ENCODE data around the gene CDKN1A.
"Not testable (repeated sequence)": the region's sequence is repeated elsewhere in the genome, so short reads cannot be mapped to it uniquely, and the experiment has no call there.

CDKN1A gene

GRCh38 chr6:36695414-36695813, 16.9 kb downstream of the CDKN1A start:
- DNase-seq (ENCODE audit: low spot score): no peak

- no peak for DNase-seq (ENCODE audit: low spot score)
Measured at GRCh38 chr6:36697481-36697903, 19.0 kb downstream of the CDKN1A start, which contains the start of gene RAB44. Gene RAB44 (plus strand): TSS chr6:36697826. CDS start chr6:36704236, 6,410 bp downstream.

- DNase-seq (ENCODE audit: low spot score): no peak
Measured at GRCh38 chr6:36698196-36698595, 19.7 kb downstream of the CDKN1A start.

- DNase-seq (ENCODE audit: low spot score): no peak
Measured at GRCh38 chr6:36698871-36699271, 20.4 kb downstream of the CDKN1A start.

GRCh38 chr6:36699348-36699747, 20.8 kb downstream of the CDKN1A start:
- DNase-seq (ENCODE audit: low spot score): no peak

GRCh38 chr6:36700071-36700812, 21.7 kb downstream of the CDKN1A start:
- no peak for DNase-seq (ENCODE audit: low spot score)

GRCh38 chr6:36700831-36701230, 22.3 kb downstream of the CDKN1A start:
- DNase-seq (ENCODE audit: low spot score): no peak

GRCh38 chr6:36701401-36701991, 23.0 kb downstream of the CDKN1A start:
- no peak for DNase-seq (ENCODE audit: low spot score)

- DNase-seq (ENCODE audit: low spot score): no peak
Measured at GRCh38 chr6:36702656-36703055, 24.1 kb downstream of the CDKN1A start.

- DNase-seq (ENCODE audit: low spot score): no peak
Measured at GRCh38 chr6:36703081-36703606, 24.6 kb downstream of the CDKN1A start.

GRCh38 chr6:36703982-36704381, 25.5 kb downstream of the CDKN1A start:
- no peak for DNase-seq (ENCODE audit: low spot score)

GRCh38 chr6:36704961-36705577, 26.6 kb downstream of the CDKN1A start:
- not testable (repeated sequence) for DNase-seq (ENCODE audit: low spot score)

GRCh38 chr6:36706339-36706738, 27.8 kb downstream of the CDKN1A start:
- DNase-seq (ENCODE audit: low spot score): no peak

GRCh38 chr6:36712816-36713215, 34.3 kb downstream of the CDKN1A start:
- no peak for DNase-seq (ENCODE audit: low spot score)

- DNase-seq (ENCODE audit: low spot score): no peak
Measured at GRCh38 chr6:36713846-36714245, 35.3 kb downstream of the CDKN1A start.

- DNase-seq (ENCODE audit: low spot score): no peak
Measured at GRCh38 chr6:36714511-36714910, 36.0 kb downstream of the CDKN1A start.

GRCh38 chr6:36715469-36715868, 37.0 kb downstream of the CDKN1A start:
- DNase-seq (ENCODE audit: low spot score): no peak

- DNase-seq (ENCODE audit: low spot score): no peak
Measured at GRCh38 chr6:36716476-36717093, 38.1 kb downstream of the CDKN1A start.

GRCh38 chr6:36717231-36717825, 38.8 kb downstream of the CDKN1A start:
- DNase-seq (ENCODE audit: low spot score): no peak

GRCh38 chr6:36717871-36718540, 39.5 kb downstream of the CDKN1A start:
- no peak for DNase-seq (ENCODE audit: low spot score)

GRCh38 chr6:36718560-36718959, 40.0 kb downstream of the CDKN1A start:
- no peak for DNase-seq (ENCODE audit: low spot score)

- no peak for DNase-seq (ENCODE audit: low spot score)
Measured at GRCh38 chr6:36719126-36719525, 40.6 kb downstream of the CDKN1A start.

Data from COLO829 (cell line).